Femur (tissue), 1 donor: ENCODE results near the gene NEUROG1.

ENCODE experiments used
- DNase-seq: peaks from one replicate; pipeline ENCODE4 v3.0.0-alpha.2; 2017

Gene NEUROG1

DNA sequence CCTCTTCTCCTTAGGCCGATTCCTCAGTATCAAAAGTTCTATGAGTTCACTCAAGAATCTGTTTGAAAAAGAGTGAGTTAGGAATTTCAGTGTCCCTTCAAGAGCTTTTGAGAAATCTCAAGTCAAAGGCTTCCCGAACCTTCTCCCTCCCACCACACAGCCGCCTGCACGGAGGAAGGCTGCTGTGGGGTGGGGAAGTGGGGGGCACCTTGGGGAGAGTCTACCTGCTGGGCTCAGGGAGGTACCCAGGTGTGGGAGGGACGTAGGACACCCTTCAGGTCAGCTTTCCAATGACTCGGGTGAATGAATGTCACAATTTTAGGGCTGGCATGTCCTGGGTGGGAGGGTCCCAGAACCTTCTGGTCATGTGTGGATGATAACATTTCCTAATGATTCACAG lies 25.5 kb upstream of the NEUROG1 start:
- no peak for DNase-seq

DNA sequence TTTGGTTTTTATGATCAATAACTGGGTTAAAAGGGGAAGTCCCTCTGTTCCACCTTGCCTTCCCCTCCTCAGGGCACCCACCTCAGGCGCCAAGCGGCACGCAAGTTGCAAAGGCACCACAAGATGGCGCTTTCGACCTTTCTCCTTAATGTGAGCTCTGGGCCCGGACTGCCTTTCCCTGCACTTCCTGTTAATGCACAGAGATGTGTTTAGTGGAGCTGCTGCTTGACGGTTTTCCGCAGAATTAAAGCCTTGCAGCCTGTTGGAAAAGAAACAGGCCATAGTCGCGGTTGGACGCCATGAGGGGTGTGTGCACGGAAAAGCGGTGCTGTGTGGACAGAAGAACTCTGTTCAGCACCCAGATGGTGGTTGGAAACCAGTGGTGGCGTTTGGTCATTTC lies 25.1 kb upstream of the NEUROG1 start:
- peak; percentile 89 for DNase-seq

DNA sequence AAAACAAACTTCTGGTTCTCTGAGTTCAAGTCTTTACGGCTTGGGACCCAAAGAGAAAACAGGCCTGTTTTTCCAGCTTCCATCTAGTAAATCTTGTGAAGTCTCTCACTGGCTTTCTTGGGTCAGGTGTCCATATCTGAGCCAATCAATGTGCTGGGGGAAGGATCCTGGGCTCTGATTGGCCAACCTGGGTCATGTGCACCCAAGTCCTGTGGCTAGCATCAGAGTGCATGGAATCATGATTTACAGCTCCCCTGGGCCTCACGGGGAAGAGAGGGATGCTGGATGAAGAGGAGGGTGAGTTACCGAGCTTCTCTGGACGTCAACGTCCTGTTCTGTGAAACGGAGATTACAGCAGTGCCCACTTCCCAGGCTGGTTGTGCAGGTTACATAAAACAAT lies 23.6 kb upstream of the NEUROG1 start:
- no peak for DNase-seq

DNA sequence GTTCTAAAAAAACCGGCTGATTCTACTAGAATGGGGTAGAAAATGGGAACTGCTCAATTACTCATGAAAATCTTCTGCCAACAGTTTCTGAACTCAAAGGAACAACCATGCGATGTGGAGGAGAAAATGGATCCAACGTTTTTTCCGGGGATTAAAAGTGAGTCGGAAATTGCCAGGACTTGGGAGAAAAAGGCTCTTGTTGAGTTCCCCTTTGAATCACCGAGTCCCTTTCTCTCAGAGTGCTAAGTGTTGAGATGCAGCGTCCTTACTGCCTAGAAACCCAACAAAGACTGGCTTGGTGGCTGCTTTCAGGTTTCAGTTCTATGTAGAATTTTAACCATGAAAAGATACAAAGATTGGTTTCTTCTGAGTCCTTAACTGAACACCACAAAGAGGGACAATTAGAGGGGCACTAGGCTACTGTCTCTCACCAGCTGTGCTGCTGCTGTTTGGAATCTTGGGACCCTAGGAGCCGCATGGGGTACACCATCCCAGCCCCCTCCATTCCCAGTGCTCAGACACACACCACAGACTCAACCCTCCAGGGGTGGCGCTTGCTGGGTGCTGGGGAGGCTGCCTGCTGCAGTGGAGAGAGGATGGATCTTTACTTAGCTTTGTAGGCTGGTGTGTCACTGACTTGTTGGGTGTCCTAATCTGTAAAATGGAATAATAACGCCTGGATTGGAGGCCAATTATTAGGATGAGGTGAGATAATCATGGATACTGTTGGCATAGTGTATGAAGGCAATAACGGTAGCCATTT lies 21.5 kb upstream of the NEUROG1 start:
- DNase-seq: no peak

DNA sequence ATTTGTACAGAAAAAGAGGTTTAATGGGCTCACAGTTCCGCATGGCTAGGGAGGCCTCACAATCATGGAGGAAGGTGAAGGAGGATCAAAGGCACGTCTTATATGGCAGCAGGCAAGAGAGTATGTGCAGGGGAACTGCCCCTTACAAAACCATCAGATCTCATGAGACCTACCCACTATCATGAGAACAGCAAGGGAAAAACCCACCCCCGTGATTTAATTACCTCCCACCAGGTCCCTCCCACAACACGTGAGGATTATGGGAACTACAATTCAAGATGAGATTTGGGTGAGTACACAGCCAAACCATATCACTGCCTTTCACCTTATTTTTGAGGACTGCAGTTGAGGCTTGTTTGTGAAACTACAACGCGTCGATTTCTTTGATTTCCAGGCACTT lies 20.9 kb upstream of the NEUROG1 start:
- DNase-seq: no peak

DNA sequence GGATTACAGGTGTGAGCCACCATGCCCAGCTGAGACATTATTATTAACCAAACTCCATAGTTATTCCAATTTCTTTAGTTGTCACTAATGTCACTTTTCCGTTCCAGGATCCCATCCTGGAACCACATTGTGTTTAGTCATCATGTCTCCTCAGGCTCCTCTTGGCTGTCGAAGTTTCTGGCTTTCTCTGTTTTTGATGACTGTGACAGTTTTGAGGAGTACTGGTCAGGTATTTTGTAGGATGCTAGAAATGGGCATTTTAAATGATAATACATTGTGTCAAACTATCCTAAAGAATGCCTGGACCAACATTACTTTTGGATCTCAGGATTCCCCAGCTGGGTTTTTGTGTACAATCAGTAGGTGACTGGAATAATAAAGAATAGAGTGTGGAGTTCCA lies 19.8 kb upstream of the NEUROG1 start:
- no peak for DNase-seq

DNA sequence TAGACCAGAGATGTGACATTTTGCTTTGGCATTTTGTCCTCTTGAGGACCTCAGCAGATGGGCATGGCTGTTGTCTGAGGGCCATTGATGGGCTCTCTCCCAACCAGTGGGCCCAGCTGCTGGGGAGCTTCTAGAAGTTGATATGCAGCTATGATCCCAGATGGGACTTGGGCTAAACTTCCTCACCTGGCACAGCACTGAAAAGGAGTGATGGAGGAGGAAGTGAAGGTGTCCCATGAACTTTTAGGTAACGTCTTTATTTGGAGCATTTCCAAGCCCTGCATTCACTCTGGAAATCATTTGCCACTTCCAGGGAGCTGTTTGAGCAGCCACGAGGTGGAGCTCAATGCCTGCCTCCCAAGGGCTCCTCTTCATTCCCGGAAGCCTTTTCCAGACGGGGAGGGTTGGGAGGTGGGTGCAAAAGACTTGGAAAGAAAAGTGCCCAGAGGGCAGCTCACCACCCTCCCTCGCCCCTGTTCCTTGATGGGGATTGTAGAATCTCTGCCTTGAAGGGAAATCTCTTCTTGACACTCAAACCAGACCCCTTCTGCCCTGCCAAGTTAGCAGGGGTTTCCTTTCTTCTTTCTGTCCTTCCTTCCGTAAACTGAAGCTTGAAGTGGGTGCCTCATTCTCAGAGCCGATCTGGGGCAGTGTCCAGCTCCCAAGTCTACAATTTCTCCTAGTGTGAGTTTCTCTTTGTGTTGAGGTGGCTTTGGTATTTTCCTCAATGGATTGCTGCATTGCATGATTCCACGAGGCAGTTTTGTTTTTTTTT lies 18.1 kb upstream of the NEUROG1 start:
- no peak for DNase-seq

DNA sequence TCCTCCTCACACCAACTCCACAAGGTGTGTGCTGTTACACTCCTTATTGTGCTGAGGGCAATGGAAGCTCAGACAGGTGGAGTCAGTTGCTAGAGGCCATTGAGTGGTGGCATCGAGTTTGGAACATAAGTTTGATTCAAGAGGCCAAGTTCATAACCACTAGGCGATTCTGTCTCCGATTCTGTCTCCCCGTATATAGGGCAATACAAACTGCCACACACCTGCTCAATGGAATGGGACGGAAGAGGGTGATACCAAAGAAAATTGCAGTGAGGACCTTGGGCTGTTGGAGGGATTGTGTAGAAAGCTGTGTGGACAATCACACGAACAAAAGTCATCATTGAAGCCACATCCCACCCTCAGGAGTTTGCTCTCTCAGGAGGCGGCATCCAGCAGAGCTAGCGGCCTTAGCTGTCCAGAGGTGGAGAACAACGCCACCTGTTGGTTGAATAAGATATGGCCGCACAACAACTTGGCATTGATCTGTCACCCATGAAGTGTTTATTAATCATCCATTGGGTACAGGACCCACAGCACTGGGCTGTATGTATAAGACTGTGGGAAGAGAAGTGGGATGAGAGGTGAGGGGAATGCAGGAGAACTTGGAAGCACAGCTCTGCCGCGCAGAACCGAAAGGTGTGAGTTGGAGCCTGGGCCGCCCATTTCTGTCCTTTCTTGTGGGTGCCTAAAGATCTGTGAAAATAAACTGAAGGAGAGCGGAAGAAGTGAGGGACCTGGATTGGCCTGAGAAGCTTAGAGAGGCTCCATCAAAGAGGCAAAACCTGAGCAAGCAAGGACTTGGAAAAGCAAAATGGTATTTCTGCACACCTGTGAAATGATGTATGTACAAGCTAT lies 16.1 kb upstream of the NEUROG1 start:
- DNase-seq: peak; percentile 78

DNA sequence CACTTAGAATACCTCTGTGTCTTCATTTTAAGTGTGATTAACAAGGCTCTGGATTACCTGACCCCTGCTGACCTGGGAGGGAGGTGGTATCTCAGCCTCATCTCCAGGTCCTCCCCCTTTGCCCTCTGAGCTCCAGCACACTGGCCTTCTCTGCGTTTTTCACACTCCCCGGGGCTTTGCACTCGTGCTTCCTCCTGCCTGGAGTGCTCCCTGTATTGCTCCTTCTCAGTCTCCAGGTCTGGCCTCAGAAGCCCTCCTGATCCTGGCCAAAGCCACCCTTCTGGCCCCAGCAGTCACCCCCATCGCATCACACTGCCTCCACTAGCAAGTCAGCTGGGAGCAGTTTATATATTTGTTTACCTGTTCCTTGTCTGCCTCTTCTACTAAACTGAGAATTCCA lies 13.6 kb upstream of the NEUROG1 start:
- DNase-seq: no peak

DNA sequence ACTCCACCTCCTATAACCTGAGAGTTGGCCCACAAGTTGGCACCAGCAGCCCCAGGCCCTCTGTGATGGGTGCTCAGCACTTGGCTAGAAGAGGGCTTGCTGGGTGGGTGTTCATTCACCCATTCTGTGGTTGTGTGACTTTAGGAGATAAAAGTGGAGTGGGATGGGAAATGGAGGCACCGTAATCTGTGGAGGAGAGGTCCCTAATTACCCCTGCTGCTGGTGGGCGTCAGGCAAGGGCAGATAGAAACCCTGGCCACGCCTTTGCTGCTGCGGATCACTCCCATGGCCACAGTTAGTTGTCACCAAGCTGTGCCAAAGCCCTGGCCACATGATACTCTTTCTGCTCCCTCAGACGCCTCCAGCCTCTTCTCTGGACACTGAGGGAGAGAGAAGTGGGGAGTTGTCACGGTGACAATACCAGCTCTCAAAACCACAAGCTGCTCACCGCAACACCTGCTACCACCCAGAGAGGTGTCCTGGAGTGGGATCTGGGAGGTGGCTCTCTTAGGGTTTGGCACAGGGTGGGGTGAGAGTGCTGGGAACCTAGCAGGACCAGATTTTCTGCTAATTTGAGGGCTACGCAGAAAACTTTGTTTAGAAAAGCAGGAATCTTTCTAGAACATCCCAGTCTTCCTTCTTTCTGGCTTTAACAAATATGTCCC lies 12.0 kb upstream of the NEUROG1 start:
- DNase-seq: no peak

DNA sequence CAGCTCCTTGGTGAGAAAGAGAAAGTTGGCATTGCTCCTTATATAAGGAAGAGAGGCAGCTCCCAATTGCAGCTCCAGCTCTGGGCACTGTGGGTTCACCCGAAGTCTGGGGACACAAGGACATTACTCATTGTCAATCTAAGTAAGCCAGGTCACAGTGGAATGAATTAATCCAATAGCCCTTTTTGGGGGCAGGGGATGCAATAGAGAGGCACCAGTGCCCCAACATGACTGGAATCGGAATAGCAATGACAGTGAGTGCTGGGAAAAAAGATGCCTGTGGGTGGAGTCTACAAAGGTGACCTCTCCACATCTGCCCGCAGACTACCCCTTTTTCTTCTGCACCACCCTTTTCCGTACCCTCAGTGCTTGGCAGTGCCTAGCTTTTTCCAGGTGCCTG lies 11.1 kb upstream of the NEUROG1 start:
- no peak for DNase-seq

DNA sequence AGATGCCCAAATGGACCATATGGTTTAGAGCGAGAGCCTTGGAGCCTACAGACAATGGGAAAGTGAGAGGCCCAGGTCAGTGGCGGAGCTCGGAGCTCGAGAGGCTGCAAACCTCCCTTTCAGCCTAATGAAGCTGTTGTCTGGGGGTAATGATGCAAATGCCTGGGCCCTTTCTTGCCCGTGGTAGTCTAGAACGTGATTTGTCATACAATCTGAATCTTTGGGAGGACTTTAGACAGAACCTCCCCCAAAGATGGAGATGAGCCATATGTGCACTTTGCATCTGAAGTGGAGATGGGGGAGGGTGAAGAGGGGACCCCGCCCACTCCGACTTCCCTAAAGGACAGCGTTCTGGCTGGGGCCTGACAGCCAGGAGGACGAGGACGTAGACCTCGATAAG lies 10.3 kb upstream of the NEUROG1 start:
- DNase-seq: no peak

DNA sequence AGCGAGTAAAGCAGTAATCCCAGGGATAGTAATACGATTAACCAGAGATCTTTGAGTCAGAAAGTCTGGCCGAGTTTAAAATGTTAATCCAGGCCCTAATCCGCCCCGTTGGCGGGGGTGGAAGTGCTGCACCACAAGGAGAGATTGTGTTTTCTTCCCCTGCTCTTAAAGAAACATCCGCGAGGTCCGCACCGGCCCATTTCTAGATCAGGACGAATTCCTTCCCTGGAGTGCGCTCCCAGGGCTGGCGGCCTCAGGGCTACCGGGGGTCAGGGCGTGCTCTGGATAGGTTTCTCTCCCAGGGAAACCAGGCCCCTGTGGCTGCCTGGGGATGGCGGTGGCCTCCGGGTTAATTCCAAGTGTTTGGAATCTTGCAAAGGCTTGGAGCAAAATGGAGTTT lies 9.3 kb upstream of the NEUROG1 start:
- no peak for DNase-seq

DNA sequence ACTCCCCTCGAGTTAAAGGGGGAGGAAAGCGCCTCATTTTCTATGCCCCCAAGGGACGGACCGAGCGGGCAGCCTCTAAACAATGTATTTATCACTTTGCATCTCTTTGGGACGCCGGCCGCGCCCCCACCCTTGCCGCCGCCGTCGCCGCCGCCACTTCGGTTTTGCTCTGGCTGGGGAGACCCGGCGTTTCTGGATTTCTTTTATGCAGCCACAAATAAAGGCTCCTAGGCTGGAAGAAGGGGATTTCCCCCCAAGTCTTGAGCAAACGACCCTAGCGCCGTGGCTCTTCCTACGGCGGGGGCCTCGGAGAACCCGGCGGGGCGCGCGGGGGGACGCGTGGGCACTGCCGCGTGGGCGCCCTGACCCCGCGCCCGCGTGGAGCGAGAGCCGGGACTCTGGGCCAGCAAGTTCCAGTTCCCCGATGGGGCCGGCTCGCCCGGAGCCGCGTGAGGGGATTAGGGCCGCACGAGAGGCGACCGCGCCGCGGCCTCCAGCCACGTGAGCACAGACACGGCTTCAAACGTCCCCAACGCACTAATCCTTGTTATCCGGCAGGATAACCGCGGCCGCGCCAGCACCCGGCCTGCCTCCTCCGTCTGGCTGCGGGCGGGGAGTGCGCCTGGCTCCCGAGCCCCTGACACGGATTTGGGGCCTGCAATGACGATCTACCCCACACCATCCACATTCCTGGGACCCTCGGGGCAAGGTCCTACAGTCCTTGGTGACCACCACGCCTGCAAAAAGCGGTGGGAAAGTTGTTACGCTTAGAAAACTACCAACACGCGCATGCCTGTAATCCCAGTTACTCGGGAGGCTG lies 7.9 kb upstream of the NEUROG1 start:
- peak; percentile 47 for DNase-seq

DNA sequence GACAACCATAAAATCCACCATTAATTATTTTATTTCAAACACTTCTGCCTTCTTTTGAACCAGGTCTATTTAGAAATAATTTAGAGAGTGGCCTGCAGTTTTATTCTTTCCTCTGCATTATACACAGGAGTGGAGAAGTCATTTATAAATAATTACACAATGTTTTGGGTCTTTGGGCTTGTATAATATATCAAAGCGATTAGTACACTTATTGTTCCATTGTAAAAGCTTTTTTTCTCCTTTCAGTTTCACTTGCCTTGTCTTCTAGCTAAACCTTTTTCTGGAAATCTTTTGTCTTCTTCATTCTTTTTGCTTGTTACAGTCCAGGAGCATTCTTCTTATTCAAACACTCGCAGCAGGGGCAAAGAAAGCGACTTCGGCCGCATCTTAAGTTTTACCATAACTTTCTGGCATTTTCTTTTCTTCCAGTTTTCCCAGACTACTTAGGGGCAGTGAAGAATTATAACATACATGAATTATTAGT lies 7.3 kb upstream of the NEUROG1 start:
- no peak for DNase-seq

DNA sequence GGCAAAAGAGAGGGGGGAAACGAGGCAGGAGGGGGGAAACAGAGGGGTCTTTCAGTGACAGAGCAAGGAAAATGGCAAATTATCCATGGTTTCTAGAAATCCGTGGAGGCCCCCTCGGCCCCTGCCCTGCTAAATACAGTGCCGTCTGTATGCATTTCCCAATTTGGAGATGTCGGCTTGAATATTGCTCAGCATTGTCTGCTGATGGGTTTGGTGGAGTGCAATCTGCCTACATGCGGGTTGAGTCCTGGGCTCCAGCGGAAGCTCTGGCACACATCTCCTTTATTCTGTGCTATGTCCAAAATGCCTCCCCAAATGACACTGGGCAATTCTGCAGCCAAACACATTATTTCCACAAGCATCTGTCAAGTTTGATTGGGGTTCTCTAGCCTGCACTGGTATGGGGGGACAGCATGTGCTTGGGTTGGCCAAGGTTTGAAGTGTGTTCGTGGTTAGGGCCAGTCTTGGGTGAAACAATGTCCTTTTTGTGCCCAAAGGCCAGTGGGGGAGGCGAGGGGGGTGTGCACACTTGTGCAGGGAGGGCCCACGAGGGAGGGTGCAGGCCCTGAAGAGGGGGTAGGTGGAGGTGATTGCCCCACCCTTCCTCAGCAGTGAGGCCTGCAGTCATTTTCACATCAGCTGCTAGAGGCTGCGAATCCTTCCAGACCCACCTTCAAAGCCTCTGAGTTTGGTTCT lies 6.2 kb upstream of the NEUROG1 start:
- DNase-seq: no peak

DNA sequence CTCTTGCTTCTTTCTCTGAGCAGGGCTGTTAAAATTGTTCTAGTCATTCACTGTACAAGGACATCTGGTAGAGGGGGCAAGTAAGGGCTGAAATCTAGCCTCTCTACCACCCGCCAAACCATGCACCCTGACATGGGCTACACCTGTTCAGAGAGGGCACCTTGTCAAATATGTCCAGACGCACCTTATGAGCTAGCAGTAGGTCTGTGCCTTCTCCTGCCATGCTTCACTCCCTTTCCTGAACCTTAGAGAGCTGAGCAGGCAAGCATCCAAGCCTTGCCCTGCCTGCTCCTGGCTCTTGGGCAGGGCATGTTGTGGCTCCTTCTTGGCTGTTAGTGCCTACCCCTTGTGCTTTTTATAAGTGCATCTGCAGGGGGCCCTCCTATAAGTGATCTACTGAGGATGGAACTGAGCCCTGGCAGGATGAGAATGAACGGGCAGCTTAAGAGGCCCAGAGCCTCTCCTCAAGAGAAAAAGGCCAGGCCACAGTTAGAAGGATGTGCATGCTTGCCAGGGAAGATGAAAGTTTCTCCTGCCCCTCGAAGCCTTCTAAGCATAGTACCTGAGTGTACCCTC lies 3.8 kb upstream of the NEUROG1 start:
- DNase-seq: no peak

DNA sequence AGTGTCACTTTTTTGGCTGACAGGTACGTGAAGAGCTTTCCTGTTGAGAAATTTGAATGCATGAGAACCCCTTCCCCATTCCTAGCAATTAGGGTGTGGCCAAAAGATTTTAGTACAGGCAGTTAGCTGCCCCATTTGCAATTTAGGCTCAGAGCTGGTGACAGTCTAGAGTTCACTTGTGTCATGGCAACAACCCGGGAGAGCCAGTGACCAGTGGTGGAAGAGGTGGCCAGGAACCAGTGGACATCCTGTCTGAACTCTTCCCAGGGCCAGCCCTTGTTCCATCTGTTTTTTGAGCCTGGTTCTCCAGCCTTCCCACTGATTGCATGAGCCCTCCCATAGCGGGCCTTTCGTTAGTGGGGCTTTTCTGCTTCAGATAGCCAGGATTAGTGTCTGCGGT lies 2.5 kb upstream of the NEUROG1 start:
- no peak for DNase-seq

DNA sequence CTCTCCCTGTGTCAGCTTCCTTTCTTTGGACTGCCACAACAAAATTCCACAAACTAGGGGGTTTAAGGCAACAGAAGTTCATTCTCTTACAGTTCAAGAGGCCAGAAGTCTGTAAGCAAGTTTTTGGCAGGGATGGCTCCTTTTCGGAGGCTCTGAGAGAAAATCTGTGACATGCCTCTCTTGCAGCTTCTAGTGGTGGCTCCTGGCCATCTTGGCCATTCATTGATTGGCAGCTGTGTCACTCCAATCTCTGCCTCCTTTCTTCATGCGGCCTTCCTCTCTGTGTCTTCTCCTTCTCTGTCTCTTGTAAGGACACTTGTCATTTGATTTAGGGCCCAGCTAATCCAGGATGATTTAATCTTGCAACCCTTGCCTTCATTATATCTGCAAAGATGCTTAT lies 2.0 kb upstream of the NEUROG1 start:
- DNase-seq: no peak

DNA sequence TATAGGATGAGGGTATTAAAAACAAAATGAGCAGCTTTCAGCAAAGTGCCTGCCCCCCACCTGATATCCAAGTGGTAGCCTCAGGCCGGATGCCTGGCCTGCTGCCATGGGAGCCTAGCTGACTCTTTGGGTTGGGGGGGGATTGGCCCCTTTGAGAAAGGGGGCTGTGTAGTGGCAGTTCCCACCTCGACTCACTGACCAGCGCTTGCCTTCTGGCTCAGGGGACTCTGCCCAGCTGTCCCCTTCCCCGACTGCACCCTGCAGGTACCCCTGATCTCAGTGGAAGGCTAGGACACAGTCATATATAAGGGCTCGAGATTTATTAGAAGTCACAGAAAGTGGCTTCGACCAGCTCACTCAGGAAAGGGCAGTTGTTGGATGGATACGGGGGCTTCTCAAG lies 1.5 kb upstream of the NEUROG1 start:
- DNase-seq: no peak

DNA sequence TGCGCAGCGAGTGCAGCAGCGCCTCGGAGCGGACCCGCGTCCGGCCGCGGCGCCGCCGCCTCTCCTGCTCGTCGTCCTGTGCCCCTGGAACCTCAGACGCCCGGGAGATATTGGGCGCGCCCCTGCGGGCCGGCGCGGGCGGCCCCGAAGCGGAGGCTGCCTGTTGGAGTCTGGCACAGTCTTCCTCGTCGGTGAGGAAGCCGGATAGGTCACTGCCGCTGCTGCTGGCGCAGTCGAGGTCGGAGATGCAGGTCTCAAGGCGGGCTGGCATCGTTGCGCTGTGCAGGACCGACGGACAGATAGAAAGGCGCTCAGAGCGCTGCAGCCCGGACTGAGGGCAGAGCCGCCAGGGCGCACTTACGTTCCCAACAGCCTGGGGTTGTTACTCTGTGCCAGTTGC lies 344 bp downstream of the NEUROG1 start:
- DNase-seq: no peak
